Measurements from ENCODE around the gene SCN7A. TPM values are rescaled to one million over a fixed set of nuclear protein-coding genes. Genes with fewer than 3 reads are reported as not detected.

SCN7A gene
- total RNA-seq, 1 donor from 2014 or later: 97.1 TPM

- H3K9me3 ChIP-seq: no peaks in the 10 kb centered on the region
- DNase-seq (no peak), ATAC-seq (no peak)
- no peaks in the 10 kb centered on the region for H3K4me1 ChIP-seq
- no peak overlapping the region for H3K4me3 ChIP-seq
- no peak for TF ChIP-seq CTCF (IDR thresholded peaks at IDR 0.05)
- H3K36me3 ChIP-seq: no peaks in the 10 kb centered on the region
- intact Hi-C loops (cut with DNase I): no loop called here
- no peak overlapping the region for H3K27ac ChIP-seq
- no peaks in the 10 kb centered on the region for H3K27me3 ChIP-seq
These were observed 128.1 kb downstream of the SCN7A start for GRCh38 chr2:166365803-166366420.

GRCh38 chr2:166365239-166365638 is 128.8 kb downstream of the SCN7A start:
- H3K4me3 ChIP-seq: no peak overlapping the region
- no peak for TF ChIP-seq CTCF (IDR thresholded peaks at IDR 0.05)

GRCh38 chr2:166364476-166365161 is 129.4 kb downstream of the SCN7A start:
- no peak for TF ChIP-seq CTCF (IDR thresholded peaks at IDR 0.05)
- H3K4me3 ChIP-seq: no peak overlapping the region

More at GRCh38 chr2:166365239-166365638, 128.8 kb downstream of the SCN7A start:
- H3K36me3 ChIP-seq: no peaks in the 10 kb centered on the region
- DNase-seq: no peak
- no peaks in the 10 kb centered on the region for H3K9me3 ChIP-seq
- H3K27me3 ChIP-seq: no peaks in the 10 kb centered on the region
- no peaks in the 10 kb centered on the region for H3K4me1 ChIP-seq
- no peak for ATAC-seq
- no peak overlapping the region for H3K27ac ChIP-seq
- intact Hi-C loops (cut with DNase I): no loop called here

GRCh38 chr2:166361351-166362153 is 132.5 kb downstream of the SCN7A start:
- Histone ChIP-seq H3K9me3 (no peaks in the 10 kb centered on the region), H3K4me1 (no peaks in the 10 kb centered on the region), H3K27me3 (no peaks in the 10 kb centered on the region), H3K27ac (no peak overlapping the region), H3K4me3 (no peak overlapping the region), H3K36me3 (no peaks in the 10 kb centered on the region)
- intact Hi-C loops (cut with DNase I): no loop called here
- TF ChIP-seq CTCF (IDR thresholded peaks at IDR 0.05): peak; percentile 53
- DNase-seq (no peak), ATAC-seq (peak; percentile 78)

More at GRCh38 chr2:166364476-166365161, 129.4 kb downstream of the SCN7A start:
- Histone ChIP-seq H3K4me1 (no peaks in the 10 kb centered on the region), H3K27me3 (no peaks in the 10 kb centered on the region), H3K36me3 (no peaks in the 10 kb centered on the region), H3K9me3 (no peaks in the 10 kb centered on the region), H3K27ac (no peak overlapping the region)
- DNase-seq (no peak), ATAC-seq (no peak)
- intact Hi-C loops (cut with DNase I): no loop called here

GRCh38 chr2:166360906-166361305 is 133.1 kb downstream of the SCN7A start:
- Histone ChIP-seq H3K27ac (no peak overlapping the region), H3K4me1 (no peaks in the 10 kb centered on the region), H3K9me3 (no peaks in the 10 kb centered on the region), H3K27me3 (no peaks in the 10 kb centered on the region), H3K4me3 (no peak overlapping the region), H3K36me3 (no peaks in the 10 kb centered on the region)
- TF ChIP-seq CTCF (IDR thresholded peaks at IDR 0.05): no peak
- DNase-seq (no peak), ATAC-seq (no peak)
- intact Hi-C loops (cut with DNase I): no loop called here

Measured in upper lobe of right lung (tissue), 1 donor.